CD14-positive monocyte (primary cell): ENCODE results near the gene CHIT1. TPM values are rescaled to one million over a fixed set of nuclear protein-coding genes. Genes with fewer than 3 reads are reported as not detected.
A peak's percentile ranks its signal among the peaks of the same experiment; 100 is the strongest.

Experiments used
- DNase-seq, 3 donors: peaks; one replicate each; pipeline ENCODE4 v3.0.0-alpha.2; 2011 to 2022
- H2AFZ ChIP-seq: 2 replicates; pipeline ENCODE4 v1.6.0; 2012; ENCODE audit warnings: mild to moderate bottlenecking, low read depth, low read length, inconsistent platforms; ENCODE audit not compliant: insufficient read depth, poor library complexity, severe bottlenecking
- H3K27ac ChIP-seq, 2 donors: 1 replicate in 1 of 2; 2 replicates in 1 of 2; pipeline ENCODE4 v1.5.1; 2012 to 2013; ENCODE audit warnings: low read length in 2 of 2, control low read depth in 1 of 2, inconsistent platforms in 1 of 2, low read depth in 1 of 2, mild to moderate bottlenecking in 1 of 2
- H3K27me3 ChIP-seq, 2 donors: one replicate each; pipeline versions ENCODE4 v1.6.0 to v1.6.1; 2011 to 2013; ENCODE audit warnings: low read length in 2 of 2; ENCODE audit not compliant: control insufficient read depth in 2 of 2, insufficient read depth in 2 of 2
- H3K36me3 ChIP-seq, 2 donors: replicated peaks in 1 of 2; 1 replicate in 1 of 2; 2 replicates in 1 of 2; pipeline versions ENCODE4 v1.5.1 to v1.6.1; 2012 to 2013; ENCODE audit warnings: low read length in 2 of 2, control low read depth in 1 of 2, inconsistent platforms in 1 of 2, mild to moderate bottlenecking in 1 of 2; ENCODE audit not compliant: insufficient read depth in 2 of 2, control insufficient read depth in 1 of 2
- H3K4me1 ChIP-seq, 2 donors: 1 replicate in 1 of 2; 2 replicates in 1 of 2; pipeline versions ENCODE4 v1.5.1 to v1.6.1; 2012 to 2013; ENCODE audit warnings: low read length in 2 of 2, control low read depth in 1 of 2, inconsistent platforms in 1 of 2, mild to moderate bottlenecking in 1 of 2, moderate library complexity in 1 of 2; ENCODE audit not compliant: insufficient read depth in 2 of 2, control insufficient read depth in 1 of 2
- H3K4me2 ChIP-seq: replicated peaks from 2 replicates; pipeline ENCODE3; 2012; ENCODE audit warnings: low read length, moderate library complexity, mild to moderate bottlenecking; ENCODE audit not compliant: poor library complexity, severe bottlenecking; ENCODE audit errors: extremely low read depth
- H3K4me3 ChIP-seq, 3 experiments: fragments of 200-600 bp in 1 of 3; sonication (generic) in 1 of 3; replicated peaks in 1 of 3; 1 replicate in 2 of 3; 2 replicates in 1 of 3; pipeline ENCODE4 v1.5.1; 2011 to 2013; ENCODE audit warnings: low read length in 3 of 3, mild to moderate bottlenecking in 3 of 3, control low read depth in 2 of 3, low read depth in 2 of 3, inconsistent platforms in 1 of 3, moderate library complexity in 1 of 3
- H3K79me2 ChIP-seq: 2 replicates; pipeline ENCODE4 v1.6.0; 2012; ENCODE audit warnings: mild to moderate bottlenecking, control low read depth, inconsistent platforms, low read length, moderate library complexity; ENCODE audit not compliant: insufficient read depth
- H3K9ac ChIP-seq: 2 replicates; pipeline ENCODE4 v1.6.0; 2017; ENCODE audit warnings: low read length, mild to moderate bottlenecking; ENCODE audit not compliant: insufficient read depth, poor library complexity, severe bottlenecking
- H3K9me3 ChIP-seq, 2 donors: replicated peaks in 1 of 2; 1 replicate in 1 of 2; 2 replicates in 1 of 2; pipeline versions ENCODE4 v1.5.1 to v1.6.1; 2012 to 2013; ENCODE audit warnings: low read length in 2 of 2, control low read depth in 1 of 2; ENCODE audit not compliant: control insufficient read depth in 1 of 2, insufficient read depth in 1 of 2
- H4K20me1 ChIP-seq: 2 replicates; pipeline ENCODE4 v1.6.0; 2012; ENCODE audit warnings: mild to moderate bottlenecking, low read length, control low read depth, moderate library complexity; ENCODE audit not compliant: insufficient read depth
- H3K27ac Mint-ChIP-seq, 7 donors: one replicate each; pipeline ENCODE4 v1.8.0; 2020; ENCODE audit warnings: mild to moderate bottlenecking in 7 of 7, mixed read lengths in 7 of 7, moderate library complexity in 6 of 7, inconsistent platforms in 2 of 7
- H3K27me3 Mint-ChIP-seq, 3 donors: one replicate each; pipeline ENCODE4 v1.8.0; 2021 to 2022; ENCODE audit warnings: low read depth in 3 of 3, mild to moderate bottlenecking in 3 of 3, mixed read lengths in 3 of 3, moderate library complexity in 3 of 3, inconsistent platforms in 1 of 3
- H3K36me3 Mint-ChIP-seq, 2 donors: one replicate each; pipeline ENCODE4 v1.8.0; 2020; ENCODE audit warnings: mixed read lengths in 2 of 2, inconsistent platforms in 1 of 2, mild to moderate bottlenecking in 1 of 2
- H3K4me1 Mint-ChIP-seq: one replicate; pipeline ENCODE4 v1.8.0; 2020; ENCODE audit warnings: mild to moderate bottlenecking, mixed read lengths
- H3K4me3 Mint-ChIP-seq, 2 donors: one replicate each; pipeline ENCODE4 v1.8.0; 2020; ENCODE audit warnings: mild to moderate bottlenecking in 2 of 2, mixed read lengths in 2 of 2, moderate library complexity in 1 of 2
- H3K9me3 Mint-ChIP-seq, 7 donors: one replicate each; pipeline ENCODE4 v1.8.0; 2020 to 2022; ENCODE audit warnings: mixed read lengths in 7 of 7, mild to moderate bottlenecking in 6 of 7, moderate library complexity in 6 of 7, inconsistent platforms in 2 of 7
- WGBS: methylation state at CpG from one replicate; pipeline ENCODE4 v1.1.5; 2013; ENCODE audit warnings: missing lambda C conversion rate; ENCODE audit not compliant: insufficient coverage; 5-methylcytosine and 5-hydroxymethylcytosine counted together
- intact Hi-C, 2 donors: fragments of 100-400 bp; cut with micrococcal nuclease; formaldehyde crosslinking; loops; one replicate each; pipeline versions ENCODE4 v1.15.0 to v1.15.1; 2023
- polyA plus RNA-seq, 3 donors: library from polyadenylated mRNA; depleted of rRNA in 1 of 3; unstranded in 2 of 3; stranded (reverse) in 1 of 3; fragments of 300-500 nt in 2 of 3; fragments of >200 nt in 1 of 3; fragmentation: Illumina TruSeq in 2 of 3; gene quantifications; 1 replicate in 2 of 3; 2 replicates in 1 of 3; pipeline ENCODE4 v1.2.3, GENCODE V29; 2012 to 2021
- TF ChIP-seq, protein P1 (sequence below): fragments of 200-600 bp; IDR thresholded peaks from one replicate; pipeline ENCODE4 v1.8.0; 2022; ENCODE audit warnings: antibody characterized with exemption, mild to moderate bottlenecking

Gene CHIT1
- polyA plus RNA-seq, 3 donors = 0.08 to 0.51 TPM; not detected in 1

DNA sequence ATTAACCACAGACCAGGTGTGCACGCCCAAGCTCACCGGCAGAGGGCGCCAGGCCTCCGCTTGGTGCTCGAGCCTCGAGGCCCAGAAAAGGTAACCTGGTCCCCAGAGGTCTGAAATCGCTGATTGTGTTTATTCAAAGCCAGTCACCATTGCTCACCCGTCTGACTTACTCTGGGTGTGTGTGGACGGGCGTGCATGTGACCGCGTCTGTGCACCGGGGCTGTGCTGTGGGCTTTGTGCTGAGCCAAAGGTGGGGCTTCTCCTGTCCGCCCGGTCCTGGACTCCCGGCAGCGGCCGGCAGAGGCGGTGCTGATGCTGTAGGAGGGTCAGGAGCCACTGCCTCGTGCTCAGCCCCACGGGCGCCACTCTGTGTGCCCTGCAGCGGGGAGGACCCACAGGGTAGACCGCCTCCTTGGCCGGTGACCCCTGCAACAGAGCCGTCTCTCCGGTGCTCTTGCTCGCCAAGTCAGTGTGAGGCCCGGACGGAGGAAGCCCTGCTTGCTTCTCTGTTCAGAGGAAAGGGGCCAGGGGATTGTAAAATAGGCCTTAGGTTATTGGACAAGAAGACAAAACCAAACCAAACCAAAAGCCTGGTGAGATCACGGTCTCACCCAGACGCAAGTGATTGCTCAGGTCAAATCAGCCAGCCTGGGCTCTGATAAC, 43.9 kb upstream of the CHIT1 start:
- Histone ChIP-seq H3K79me2 (no peaks in the 10 kb centered on the region), H3K9ac (peak overlapping the region; percentile 69), H3K4me1 (peaks cover 68 to 70% of the 10 kb centered on the region in 2 donors), H3K27me3 (no peaks in the 10 kb centered on the region), H3K36me3 (no peaks in the 10 kb centered on the region), H3K4me3 (peak overlapping the region; percentile 29 to 75 (median 45)), H3K4me2 (peak overlapping the region; percentile 81), H2AFZ (peak overlapping the region; percentile 61), H3K27ac (peak overlapping the region; percentile 73 to 90), H3K9me3 (no peaks in the 10 kb centered on the region), H4K20me1 (no peaks in the 10 kb centered on the region)
- TF ChIP-seq, protein P1, sequence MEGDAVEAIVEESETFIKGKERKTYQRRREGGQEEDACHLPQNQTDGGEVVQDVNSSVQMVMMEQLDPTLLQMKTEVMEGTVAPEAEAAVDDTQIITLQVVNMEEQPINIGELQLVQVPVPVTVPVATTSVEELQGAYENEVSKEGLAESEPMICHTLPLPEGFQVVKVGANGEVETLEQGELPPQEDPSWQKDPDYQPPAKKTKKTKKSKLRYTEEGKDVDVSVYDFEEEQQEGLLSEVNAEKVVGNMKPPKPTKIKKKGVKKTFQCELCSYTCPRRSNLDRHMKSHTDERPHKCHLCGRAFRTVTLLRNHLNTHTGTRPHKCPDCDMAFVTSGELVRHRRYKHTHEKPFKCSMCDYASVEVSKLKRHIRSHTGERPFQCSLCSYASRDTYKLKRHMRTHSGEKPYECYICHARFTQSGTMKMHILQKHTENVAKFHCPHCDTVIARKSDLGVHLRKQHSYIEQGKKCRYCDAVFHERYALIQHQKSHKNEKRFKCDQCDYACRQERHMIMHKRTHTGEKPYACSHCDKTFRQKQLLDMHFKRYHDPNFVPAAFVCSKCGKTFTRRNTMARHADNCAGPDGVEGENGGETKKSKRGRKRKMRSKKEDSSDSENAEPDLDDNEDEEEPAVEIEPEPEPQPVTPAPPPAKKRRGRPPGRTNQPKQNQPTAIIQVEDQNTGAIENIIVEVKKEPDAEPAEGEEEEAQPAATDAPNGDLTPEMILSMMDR = peak; percentile 96
- intact Hi-C loops = loop anchor here in 1 of 2 donors (1.0 to 10.0 kb wide), 5 partner anchors 13 to 214 kb away; partner anchors contain the start of gene BTG2
- peaks cover 0 to 8% (median 2%) of the 10 kb centered on the region in 3 donors for H3K27me3 Mint-ChIP-seq
- H3K27ac Mint-ChIP-seq = peak overlapping the region; percentile 93 to 95 (median 93)
- peaks cover 2 to 7% of the 10 kb centered on the region in 2 donors for H3K36me3 Mint-ChIP-seq
- peak; percentile 85 to 95 (median 93) for DNase-seq
- H3K4me1 Mint-ChIP-seq = peaks cover 60% of the 10 kb centered on the region
- 32% methylated on average over 27 of the region's 32 CpGs for WGBS
- H3K4me3 Mint-ChIP-seq = peak overlapping the region; percentile 76 to 88
- no peaks in the 10 kb centered on the region for H3K9me3 Mint-ChIP-seq

DNA sequence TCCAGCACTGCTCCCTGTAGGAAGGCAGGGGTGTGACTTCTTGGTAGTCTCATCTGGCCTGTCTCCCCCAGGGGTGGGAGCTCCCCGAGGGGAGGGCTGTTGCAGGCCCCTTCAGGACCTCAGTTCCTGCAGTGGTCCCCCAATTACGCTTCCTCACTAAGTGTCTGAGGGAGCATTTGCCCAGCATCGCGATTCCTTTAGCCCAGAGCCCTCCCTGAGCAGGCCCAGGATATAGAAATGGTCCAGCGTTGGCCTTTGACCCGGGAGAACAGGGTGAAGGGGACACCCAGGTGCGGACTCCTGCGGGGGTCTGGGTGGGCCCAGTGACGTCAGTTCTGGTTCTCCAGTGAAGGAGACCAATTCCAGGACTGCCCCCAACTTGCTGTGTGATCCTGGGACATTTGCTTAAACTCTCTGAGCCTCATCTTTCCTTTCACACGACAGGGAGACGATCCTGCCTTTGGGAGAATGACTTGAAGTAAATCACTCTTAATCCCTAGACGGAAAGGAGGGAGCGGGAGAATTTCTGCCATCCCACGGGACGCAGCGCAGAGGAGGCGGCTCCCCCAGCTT, 43.2 kb upstream of the CHIT1 start:
- H3K4me3 Mint-ChIP-seq = peak overlapping the region; percentile 76 to 88
- H3K36me3 Mint-ChIP-seq = peaks cover 0 to 4% of the 10 kb centered on the region in 2 donors
- Histone ChIP-seq H3K9me3 (no peaks in the 10 kb centered on the region), H3K9ac (no peak overlapping the region), H4K20me1 (no peaks in the 10 kb centered on the region), H3K4me1 (peaks cover 65 to 66% of the 10 kb centered on the region in 2 donors), H3K27me3 (no peaks in the 10 kb centered on the region), H3K4me3 (peak overlapping the region in 2 of 3 experiments; percentile 45 to 75), H3K27ac (peak overlapping the region; percentile 73 to 90), H3K36me3 (no peaks in the 10 kb centered on the region), H2AFZ (peak overlapping the region; percentile 61), H3K4me2 (peak overlapping the region; percentile 81), H3K79me2 (no peaks in the 10 kb centered on the region)
- H3K4me1 Mint-ChIP-seq = peaks cover 57% of the 10 kb centered on the region
- peak overlapping the region in 5 of 7 donors; percentile 93 to 95 (median 93) for H3K27ac Mint-ChIP-seq
- H3K9me3 Mint-ChIP-seq = no peaks in the 10 kb centered on the region
- DNase-seq = no peak
- WGBS = 53% methylated on average over 10 of the region's 17 CpGs
- intact Hi-C loops = loop anchor here in 1 of 2 donors (1.0 to 10.0 kb wide), 5 partner anchors 14 to 215 kb away; partner anchors contain the start of gene BTG2
- H3K27me3 Mint-ChIP-seq = peaks cover 0 to 5% (median 2%) of the 10 kb centered on the region in 3 donors
- TF ChIP-seq, protein P1 = no peak
